Suprapubic skin (tissue), 3 donors: ENCODE measurements around the gene EML1.

Experiments
- CTCF ChIP-seq, 2 donors: fragments of 200-600 bp in 1 of 2; fragments of 450-650 bp in 1 of 2; sonication (generic) in 1 of 2; IDR thresholded peaks; one replicate each; pipeline ENCODE4 v1.5.1; 2016 to 2019; ENCODE audit warnings: antibody characterized with exemption in 2 of 2, mild to moderate bottlenecking in 1 of 2, moderate library complexity in 1 of 2
- EP300 ChIP-seq: sonication (generic); formaldehyde crosslinking; IDR thresholded peaks from one replicate; pipeline ENCODE4 v1.6.1; 2017; ENCODE audit warnings: antibody characterized with exemption
- POLR2A ChIP-seq, 2 donors: fragments of 450-650 bp; IDR thresholded peaks; one replicate each; pipeline ENCODE4 v1.6.1; 2017; ENCODE audit warnings: antibody characterized with exemption in 2 of 2, mild to moderate bottlenecking in 2 of 2, moderate library complexity in 2 of 2

GRCh38 chr14:99854831-99855230 is 61.6 kb downstream of the EML1 start:
- TF ChIP-seq CTCF (IDR thresholded peaks at IDR 0.05): no peak
- no peak for TF ChIP-seq POLR2A (IDR thresholded peaks at IDR 0.05)
- no peak for TF ChIP-seq EP300
